ENCODE measurements around the gene CLCN6. TPM values are rescaled to one million over a fixed set of nuclear protein-coding genes. Genes with fewer than 3 reads are reported as not detected.

The CLCN6 gene
- total and polyA plus RNA-seq, 2 of the 13 experiments (the other 11 are each of a cell fraction or from before 2014, with no cell fraction given): 14.9 to 19.3 TPM

- no peak for TF ChIP-seq TERF1 (CRISPR knock-in tag; IDR thresholded peaks at IDR 0.05)
Measured at GRCh38 chr1:11770011-11770410, 36.0 kb upstream of the CLCN6 start (continued).

- Histone ChIP-seq H3K27me3 (ENCODE audit: control insufficient read depth in 1 of 2, insufficient read depth in 2 of 2, low read length in 2 of 2) (peaks cover 9 to 22% of the 10 kb centered on the region in 2 experiments; a peak in 3 of 5 replicates), H3K79me2 (ENCODE audit: insufficient read depth, low read length) (no peaks in the 10 kb centered on the region), H2AFZ (ENCODE audit: low read length) (no peak overlapping the region), H4K20me1 (ENCODE audit: insufficient read depth, low read length) (no peaks in the 10 kb centered on the region), H3K4me1 (ENCODE audit: insufficient read depth, low read length) (peaks cover 5% of the 10 kb centered on the region; the same call in 1 of the 2 replicates), H3K9ac (ENCODE audit: insufficient read depth, low read depth, low read length) (no peak overlapping the region), H3K36me3 (replicated peaks in 1 of 2; ENCODE audit: control insufficient read depth in 1 of 2, insufficient read depth in 2 of 2, low read length in 2 of 2) (no peaks in the 10 kb centered on the region), H3K9me3 (ENCODE audit: low read length) (no peaks in the 10 kb centered on the region), H3K27ac (ENCODE audit: extremely low read length, insufficient read depth, low read length) (no peak overlapping the region), H3K4me3 (replicated peaks in 1 of 3; ENCODE audit: insufficient read depth in 1 of 3, low read depth in 2 of 3, low read length in 3 of 3) (no peak overlapping the region), H3K4me2 (ENCODE audit: low read depth, low read length) (no peak overlapping the region)
- BruUV-seq (replicated peaks): no TSS peak
- POLR2A ChIA-PET: interaction anchor here (0.9 kb wide), 1 partner anchor 9 kb away, joined by 3 read pairs; the partner anchor contains the start of gene C1orf167
- CTCF ChIA-PET (ENCODE audit: low intra/inter-chr PET ratio, low total read pairs): no interaction called here
- no peak for ATAC-seq
- TF ChIP-seq BRD4 (CRISPR knock-in tag; IDR thresholded peaks at IDR 0.05) (no peak), ZNF768 (CRISPR knock-in tag; IDR thresholded peaks at IDR 0.05) (peak; percentile 70), ZNF629 (CRISPR knock-in tag; conservative IDR thresholded peaks at IDR 0.05) (peak; percentile 82)
- 13% methylated on average over 8 of the region's 11 CpGs for WGBS (ENCODE audit: low lambda C conversion rate)
- intact Hi-C loops (cut with micrococcal nuclease; ENCODE audit: unreplicated experiment) (no loop called here), in situ Hi-C loops (cut with HindIII; ENCODE audit: extremely low pct_ligation_motif_present, low pct_unique_long_range_greater_than_20kb) (no loop called here)
- FAIRE-seq: no peak
- no peak for DNase-seq (ENCODE audit: low spot score)
Measured at GRCh38 chr1:11771481-11772043, 34.4 kb upstream of the CLCN6 start.

GRCh38 chr1:11772458-11772857, 33.5 kb upstream of the CLCN6 start:
- intact Hi-C loops (cut with micrococcal nuclease; ENCODE audit: unreplicated experiment): no loop called here
- ChIA-PET CTCF (ENCODE audit: low intra/inter-chr PET ratio, low total read pairs) (no interaction called here), POLR2A (no interaction called here)
- Histone ChIP-seq H3K27ac (ENCODE audit: extremely low read length, insufficient read depth, low read length) (no peak overlapping the region), H3K36me3 (replicated peaks in 1 of 2; ENCODE audit: control insufficient read depth in 1 of 2, insufficient read depth in 2 of 2, low read length in 2 of 2) (no peaks in the 10 kb centered on the region), H3K79me2 (ENCODE audit: insufficient read depth, low read length) (no peaks in the 10 kb centered on the region), H4K20me1 (ENCODE audit: insufficient read depth, low read length) (no peaks in the 10 kb centered on the region), H2AFZ (ENCODE audit: low read length) (no peak overlapping the region), H3K9ac (ENCODE audit: insufficient read depth, low read depth, low read length) (no peak overlapping the region), H3K4me2 (ENCODE audit: low read depth, low read length) (no peak overlapping the region), H3K27me3 (ENCODE audit: control insufficient read depth in 1 of 2, insufficient read depth in 2 of 2, low read length in 2 of 2) (peaks cover 6 to 18% of the 10 kb centered on the region in 2 experiments; a peak in 3 of 5 replicates), H3K9me3 (ENCODE audit: low read length) (no peaks in the 10 kb centered on the region), H3K4me3 (replicated peaks in 1 of 3; ENCODE audit: insufficient read depth in 1 of 3, low read depth in 2 of 3, low read length in 3 of 3) (no peak overlapping the region), H3K4me1 (ENCODE audit: insufficient read depth, low read length) (peaks cover 12% of the 10 kb centered on the region)
- 26% methylated on average over 5 of the region's 5 CpGs for WGBS (ENCODE audit: low lambda C conversion rate)
- in situ Hi-C loops (cut with HindIII; ENCODE audit: extremely low pct_ligation_motif_present, low pct_unique_long_range_greater_than_20kb): no loop called here
- no peak for ATAC-seq
- no peak for FAIRE-seq
- no TSS peak for BruUV-seq (replicated peaks)
- DNase-seq (ENCODE audit: low spot score): no peak
- TF ChIP-seq ZBTB42 (CRISPR knock-in tag; IDR thresholded peaks at IDR 0.05): no peak
- TF ChIP-seq KIAA2018 (CRISPR knock-in tag; IDR thresholded peaks at IDR 0.05; ENCODE audit: borderline replicate concordance): no peak
- no peak for TF ChIP-seq CCAR2 (optimal IDR thresholded peaks at IDR 0.05; ENCODE audit: low read depth, low read length)

All from HepG2 (cell line).